Measurements from ENCODE around the gene ADTRP. TPM values are rescaled to one million over a fixed set of nuclear protein-coding genes. Genes with fewer than 3 reads are reported as not detected.

Gene ADTRP
- total and polyA plus RNA-seq, 9 donors = 0.12 to 0.80 (median 0.34) TPM; not detected in 5

DNA sequence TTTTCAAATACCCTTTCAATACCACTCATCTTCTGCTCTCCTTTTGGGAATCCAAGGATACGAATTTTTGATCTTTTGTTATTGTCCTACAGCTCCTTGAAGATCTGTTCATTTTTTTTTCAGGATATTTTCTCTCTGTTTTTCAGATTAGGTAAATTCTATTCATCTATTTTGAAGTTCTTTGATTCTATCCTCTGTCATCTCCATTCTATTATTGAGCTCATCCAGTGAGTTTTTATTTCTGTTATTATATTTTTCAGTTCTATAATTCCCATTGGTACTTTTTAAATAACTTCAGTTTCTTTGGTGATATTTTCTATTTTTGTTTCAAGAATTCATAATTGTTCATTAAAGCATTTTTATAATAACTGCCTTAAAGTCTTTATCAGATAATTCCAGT lies 14.7 kb upstream of the ADTRP start:
- Histone ChIP-seq H3K4me1 (ENCODE audit: insufficient read depth) (peaks cover 10% of the 10 kb centered on the region), H3K36me3 (no peaks in the 10 kb centered on the region), H3K9me3 (no peaks in the 10 kb centered on the region), H3K4me3 (no peak overlapping the region), H3K27ac (no peak overlapping the region), H3K27me3 (no peaks in the 10 kb centered on the region)
- 85 to 95% (median 93%) methylated on average over 1 of the region's 1 CpG for WGBS, 3 donors
- TF ChIP-seq POLR2A (IDR thresholded peaks at IDR 0.05) = no peak
- TF ChIP-seq, protein P1, sequence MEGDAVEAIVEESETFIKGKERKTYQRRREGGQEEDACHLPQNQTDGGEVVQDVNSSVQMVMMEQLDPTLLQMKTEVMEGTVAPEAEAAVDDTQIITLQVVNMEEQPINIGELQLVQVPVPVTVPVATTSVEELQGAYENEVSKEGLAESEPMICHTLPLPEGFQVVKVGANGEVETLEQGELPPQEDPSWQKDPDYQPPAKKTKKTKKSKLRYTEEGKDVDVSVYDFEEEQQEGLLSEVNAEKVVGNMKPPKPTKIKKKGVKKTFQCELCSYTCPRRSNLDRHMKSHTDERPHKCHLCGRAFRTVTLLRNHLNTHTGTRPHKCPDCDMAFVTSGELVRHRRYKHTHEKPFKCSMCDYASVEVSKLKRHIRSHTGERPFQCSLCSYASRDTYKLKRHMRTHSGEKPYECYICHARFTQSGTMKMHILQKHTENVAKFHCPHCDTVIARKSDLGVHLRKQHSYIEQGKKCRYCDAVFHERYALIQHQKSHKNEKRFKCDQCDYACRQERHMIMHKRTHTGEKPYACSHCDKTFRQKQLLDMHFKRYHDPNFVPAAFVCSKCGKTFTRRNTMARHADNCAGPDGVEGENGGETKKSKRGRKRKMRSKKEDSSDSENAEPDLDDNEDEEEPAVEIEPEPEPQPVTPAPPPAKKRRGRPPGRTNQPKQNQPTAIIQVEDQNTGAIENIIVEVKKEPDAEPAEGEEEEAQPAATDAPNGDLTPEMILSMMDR (IDR thresholded peaks at IDR 0.05) = no peak
- TF ChIP-seq EP300 (IDR thresholded peaks at IDR 0.05) = no peak
- no peak for DNase-seq
- intact Hi-C loops (cut with DNase I) = no loop called here

- peaks cover 6% of the 10 kb centered on the region for H3K4me1 ChIP-seq (ENCODE audit: insufficient read depth)
- H3K4me3 ChIP-seq = no peak overlapping the region
- WGBS, 3 donors = 81 to 90% (median 87%) methylated on average over 8 of the region's 8 CpGs
- H3K27me3 ChIP-seq = no peaks in the 10 kb centered on the region
- no peak for DNase-seq
- intact Hi-C loops (cut with DNase I) = no loop called here
- no peak overlapping the region for H3K27ac ChIP-seq
- no peaks in the 10 kb centered on the region for H3K36me3 ChIP-seq
- no peaks in the 10 kb centered on the region for H3K9me3 ChIP-seq
- TF ChIP-seq, protein P1 (IDR thresholded peaks at IDR 0.05) = no peak
- TF ChIP-seq POLR2A (IDR thresholded peaks at IDR 0.05) = no peak
- TF ChIP-seq EP300 (IDR thresholded peaks at IDR 0.05) = no peak
These were observed 12.9 kb upstream of the ADTRP start for GRCh38 chr6:11791354-11792107.

GRCh38 chr6:11789744-11790143 lies 11.1 kb upstream of the ADTRP start:
- Histone ChIP-seq H3K36me3 (no peaks in the 10 kb centered on the region), H3K4me3 (no peak overlapping the region), H3K27ac (no peak overlapping the region), H3K27me3 (no peaks in the 10 kb centered on the region), H3K4me1 (ENCODE audit: insufficient read depth) (no peaks in the 10 kb centered on the region), H3K9me3 (no peaks in the 10 kb centered on the region)
- TF ChIP-seq, protein P1 (IDR thresholded peaks at IDR 0.05) = no peak
- TF ChIP-seq POLR2A (IDR thresholded peaks at IDR 0.05) = no peak
- TF ChIP-seq EP300 (IDR thresholded peaks at IDR 0.05) = no peak
- intact Hi-C loops (cut with DNase I) = no loop called here
- WGBS, 3 donors = 83 to 92% (median 88%) methylated on average over 5 of the region's 5 CpGs
- no peak for DNase-seq

DNA sequence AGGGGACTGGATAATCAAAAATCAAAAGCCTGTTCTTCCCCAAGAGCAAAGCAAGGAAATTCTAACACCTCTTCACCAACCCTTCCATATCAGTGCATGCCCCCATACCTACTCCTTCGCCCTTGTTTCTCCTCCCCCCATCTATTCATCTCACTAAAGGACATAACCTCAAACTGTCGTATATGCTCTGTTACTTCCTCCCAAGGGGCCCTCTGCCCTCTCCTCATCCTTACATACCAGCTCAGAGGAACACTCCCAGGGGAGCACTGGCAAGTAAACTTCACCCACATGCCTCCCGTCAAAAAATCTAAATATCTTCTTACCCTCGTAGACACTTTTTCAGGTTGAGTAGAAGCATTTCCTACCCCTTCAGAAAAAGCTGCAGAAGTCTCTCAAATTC lies 9.4 kb upstream of the ADTRP start:
- no peaks in the 10 kb centered on the region for H3K9me3 ChIP-seq

More for the DNA sequence above, 9.4 kb upstream of the ADTRP start:
- no peak for DNase-seq
- Histone ChIP-seq H3K4me1 (ENCODE audit: insufficient read depth) (no peaks in the 10 kb centered on the region), H3K4me3 (no peak overlapping the region), H3K36me3 (no peaks in the 10 kb centered on the region), H3K27ac (no peak overlapping the region), H3K27me3 (no peaks in the 10 kb centered on the region)
- intact Hi-C loops (cut with DNase I) = no loop called here
- WGBS, 3 donors = 86 to 87% (median 87%) methylated on average over 4 of the region's 4 CpGs
- TF ChIP-seq, protein P1 (IDR thresholded peaks at IDR 0.05) = no peak
- TF ChIP-seq EP300 (IDR thresholded peaks at IDR 0.05) (no peak), POLR2A (IDR thresholded peaks at IDR 0.05) (no peak)

All from ovary (tissue), 9 donors.